B cell (primary cell): Measurements from ENCODE around the gene CNTN4. TPM values are rescaled to one million over a fixed set of nuclear protein-coding genes. Genes with fewer than 3 reads are reported as not detected.

Experiments
- ATAC-seq: fragments of 200-7000 bp; cut with Tn5 transposase; one replicate; pipeline ENCODE4 v1.10.0; 2021; ENCODE audit warnings: low read depth, mild to moderate bottlenecking, moderate number of reproducible peaks, moderate library complexity
- CTCF ChIA-PET: fragments of 350-600 bp; sonication (Branson Sonifier 250); formaldehyde crosslinking; loops from one replicate; lab custom pipeline; 2021; ENCODE audit warnings: antibody characterized with exemption, inconsistent platforms; lab: Charles Lee
- POLR2A ChIA-PET: fragments of 350-600 bp; sonication (Branson Sonifier 250); formaldehyde crosslinking; loops from one replicate; lab custom pipeline; 2021; ENCODE audit warnings: antibody characterized with exemption; lab: Charles Lee
- DNase-seq: peaks from one replicate; pipeline ENCODE4 v3.0.0; 2013
- H2AFZ ChIP-seq: 2 replicates; pipeline ENCODE4 v1.6.1; 2012; ENCODE audit warnings: mild to moderate bottlenecking, low read depth, low read length; ENCODE audit not compliant: insufficient read depth, poor library complexity, severe bottlenecking
- H3K27ac ChIP-seq, 2 donors: 1 replicate in 1 of 2; 2 replicates in 1 of 2; pipeline ENCODE4 v1.5.1; 2012 to 2013; ENCODE audit warnings: low read length in 2 of 2, mild to moderate bottlenecking in 2 of 2, moderate library complexity in 1 of 2
- H3K27me3 ChIP-seq, 4 experiments: fragments of 200-600 bp in 1 of 4; sonication (generic) in 1 of 4; replicated peaks in 1 of 4; 1 replicate in 2 of 4; 2 replicates in 2 of 4; pipeline versions ENCODE4 v1.6.1 to v1.7.0; 2013 to 2016; ENCODE audit warnings: low read length in 3 of 4, mild to moderate bottlenecking in 2 of 4, mixed read lengths in 1 of 4, moderate library complexity in 1 of 4; ENCODE audit not compliant: insufficient read depth in 4 of 4, control insufficient read depth in 3 of 4; ENCODE audit errors: control extremely low read depth in 1 of 4
- H3K36me3 ChIP-seq, 2 experiments: replicated peaks in 1 of 2; 1 replicate in 1 of 2; 2 replicates in 1 of 2; pipeline versions ENCODE4 v1.6.1 to v1.7.1; 2013; ENCODE audit warnings: low read length in 1 of 2; ENCODE audit not compliant: insufficient read depth in 2 of 2, control insufficient read depth in 1 of 2; ENCODE audit errors: control extremely low read depth in 1 of 2, extremely low read depth in 1 of 2
- H3K4me1 ChIP-seq, 2 donors: fragments of 200-600 bp in 1 of 2; sonication (generic) in 1 of 2; 1 replicate in 1 of 2; 2 replicates in 1 of 2; pipeline versions ENCODE4 v1.5.1 to v1.6.1; 2013 to 2017; ENCODE audit warnings: low read length in 2 of 2; ENCODE audit not compliant: control insufficient read depth in 2 of 2, insufficient read depth in 2 of 2
- H3K4me2 ChIP-seq: replicated peaks from 2 replicates; pipeline ENCODE3; 2012; ENCODE audit warnings: mild to moderate bottlenecking, low read depth, low read length; ENCODE audit not compliant: poor library complexity, severe bottlenecking
- H3K4me3 ChIP-seq, 5 experiments: fragments of 200-600 bp in 1 of 5; sonication (generic) in 1 of 5; 1 replicate in 3 of 5; 2 replicates in 2 of 5; pipeline versions ENCODE4 v1.5.1 to v1.7.0; 2011 to 2016; ENCODE audit warnings: low read length in 4 of 5, mild to moderate bottlenecking in 4 of 5, low read depth in 2 of 5, control low read depth in 1 of 5, moderate library complexity in 1 of 5; ENCODE audit not compliant: insufficient read depth in 1 of 5; ENCODE audit errors: control extremely low read depth in 1 of 5, extremely low read depth in 1 of 5
- H3K79me2 ChIP-seq: fragments of 200-600 bp; sonication (generic); one replicate; pipeline ENCODE4 v1.6.0; 2016; ENCODE audit warnings: low read length; ENCODE audit not compliant: control insufficient read depth, insufficient read depth
- H3K9ac ChIP-seq: fragments of 200-600 bp; sonication (generic); 2 replicates; pipeline ENCODE4 v1.6.1; 2017; ENCODE audit warnings: mild to moderate bottlenecking, low read length, moderate library complexity
- H3K9me3 ChIP-seq, 3 donors: one replicate each; pipeline versions ENCODE4 v1.6.1 to v1.7.1; 2013; ENCODE audit warnings: low read length in 2 of 3; ENCODE audit not compliant: control insufficient read depth in 2 of 3, insufficient read depth in 1 of 3; ENCODE audit errors: control extremely low read depth in 1 of 3
- H4K20me1 ChIP-seq: 2 replicates; pipeline ENCODE4 v1.6.0; 2012; ENCODE audit warnings: mild to moderate bottlenecking, low read length; ENCODE audit not compliant: insufficient read depth, control insufficient read depth, poor library complexity, severe bottlenecking
- H3K27ac Mint-ChIP-seq: one replicate; pipeline ENCODE4 v1.8.0; 2021; ENCODE audit warnings: mixed read lengths
- H3K27me3 Mint-ChIP-seq: one replicate; pipeline ENCODE4 v1.8.0; 2021; ENCODE audit warnings: mixed read lengths
- H3K4me1 Mint-ChIP-seq: one replicate; pipeline ENCODE4 v1.8.0; 2021; ENCODE audit warnings: mixed read lengths
- H3K4me3 Mint-ChIP-seq: one replicate; pipeline ENCODE4 v1.8.0; 2021; ENCODE audit warnings: mixed read lengths
- H3K9me3 Mint-ChIP-seq: one replicate; pipeline ENCODE4 v1.8.0; 2022; ENCODE audit warnings: mixed read lengths; ENCODE audit not compliant: insufficient read depth
- CTCF ChIP-seq: fragments of 200-600 bp; IDR thresholded peaks from one replicate; pipeline ENCODE4 v1.8.0; 2022; ENCODE audit warnings: antibody characterized with exemption, mild to moderate bottlenecking
- EZH2 ChIP-seq: IDR thresholded peaks from 2 replicates; pipeline ENCODE4 v1.6.1; 2012; ENCODE audit warnings: borderline replicate concordance, low read depth, mild to moderate bottlenecking, moderate library complexity, low read length; ENCODE audit not compliant: insufficient read depth, poor library complexity, severe bottlenecking
- WGBS: methylation state at CpG from one replicate; pipeline ENCODE4 v1.1.5; 2013; ENCODE audit warnings: missing lambda C conversion rate; ENCODE audit not compliant: insufficient coverage; 5-methylcytosine and 5-hydroxymethylcytosine counted together
- intact Hi-C: fragments of 100-400 bp; cut with micrococcal nuclease; formaldehyde crosslinking; loops from one replicate; pipeline ENCODE4 v1.10.0; 2022
- polyA plus RNA-seq: library from polyadenylated mRNA; depleted of rRNA; stranded (reverse); fragments of >200 nt; gene quantifications from 2 replicates; pipeline ENCODE4 v1.2.3, GENCODE V29; 2012
- total RNA-seq, 2 donors: library from RNA; stranded (reverse); fragments of 120-200 nt in 1 of 2; gene quantifications; 1 replicate in 1 of 2; 2 replicates in 1 of 2; pipeline versions ENCODE4 v1.2.3 to v1.2.4, GENCODE V29; 2013 to 2022

The CNTN4 gene
- total and polyA plus RNA-seq, 2 donors (not counting 1 experiment from before 2014, with no cell fraction given), result 0.05 TPM; not detected in 1

- H3K27ac ChIP-seq, result no peak overlapping the region
- Mint-ChIP-seq H3K27ac (no peak overlapping the region), H3K27me3 (no peaks in the 10 kb centered on the region), H3K4me1 (no peaks in the 10 kb centered on the region), H3K4me3 (no peak overlapping the region), H3K9me3 (no peaks in the 10 kb centered on the region)
- H3K36me3 ChIP-seq, result no peaks in the 10 kb centered on the region
- H4K20me1 ChIP-seq, result no peaks in the 10 kb centered on the region
- no peaks in the 10 kb centered on the region for H3K79me2 ChIP-seq
- no peak for DNase-seq
- intact Hi-C loops, result no loop called here
- H2AFZ ChIP-seq, result no peak overlapping the region
- ChIA-PET CTCF (no interaction called here), POLR2A (no interaction called here)
- H3K9ac ChIP-seq, result no peak overlapping the region
- H3K9me3 ChIP-seq, result no peaks in the 10 kb centered on the region
- 75% methylated on average over 1 of the region's 2 CpGs for WGBS
- H3K4me3 ChIP-seq, result no peak overlapping the region
- no peak overlapping the region for H3K4me2 ChIP-seq
- no peaks in the 10 kb centered on the region for H3K27me3 ChIP-seq
- no peaks in the 10 kb centered on the region for H3K4me1 ChIP-seq
- ATAC-seq, result no peak
- no peak for TF ChIP-seq EZH2
- TF ChIP-seq CTCF, result no peak
These were observed 32.1 kb downstream of the CNTN4 start for GRCh38 chr3:2130726-2131125.

DNA sequence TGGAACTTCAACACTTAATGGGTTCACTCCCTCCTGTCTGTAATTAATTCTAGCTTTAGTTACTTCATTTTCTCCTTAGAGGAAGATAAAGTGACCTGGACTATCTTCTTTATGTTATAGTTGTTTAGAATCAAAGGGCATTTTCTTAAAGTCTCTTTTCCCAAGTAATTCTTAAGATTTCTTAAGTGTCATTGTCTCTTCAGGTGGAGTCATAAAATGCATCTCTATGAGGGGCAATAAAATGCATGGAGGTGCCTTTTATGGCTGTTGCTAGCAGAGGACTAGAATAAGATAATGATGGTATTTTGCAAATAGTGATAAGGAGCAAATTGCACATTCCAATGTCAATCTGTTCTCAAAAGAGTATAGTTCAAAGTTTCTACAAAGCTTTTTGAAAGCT lies 34.5 kb downstream of the CNTN4 start:
- POLR2A ChIA-PET, result no interaction called here

More for the DNA sequence above, 34.5 kb downstream of the CNTN4 start:
- Histone ChIP-seq H3K9me3 (peaks cover 0 to 6% (median 0%) of the 10 kb centered on the region in 3 donors), H3K4me2 (no peak overlapping the region), H3K79me2 (no peaks in the 10 kb centered on the region), H3K27me3 (no peaks in the 10 kb centered on the region), H3K9ac (no peak overlapping the region), H3K27ac (no peak overlapping the region), H3K4me1 (no peaks in the 10 kb centered on the region), H3K36me3 (no peaks in the 10 kb centered on the region), H2AFZ (no peak overlapping the region), H3K4me3 (no peak overlapping the region), H4K20me1 (no peaks in the 10 kb centered on the region)
- no peak overlapping the region for H3K4me3 Mint-ChIP-seq
- ATAC-seq (no peak), DNase-seq (no peak)
- H3K27me3 Mint-ChIP-seq, result no peaks in the 10 kb centered on the region
- H3K27ac Mint-ChIP-seq, result no peak overlapping the region
- no peaks in the 10 kb centered on the region for H3K4me1 Mint-ChIP-seq
- intact Hi-C loops, result no loop called here
- no peaks in the 10 kb centered on the region for H3K9me3 Mint-ChIP-seq
- TF ChIP-seq EZH2, result no peak
- TF ChIP-seq CTCF, result no peak
- CTCF ChIA-PET, result no interaction called here
